DOHH2 (cell line): ENCODE measurements around the gene MUC3A.

Experiments used
- H3F3A ChIP-seq: fragments of 200-600 bp; sonication (generic), shearing (Covaris generic); 2 replicates; pipeline ENCODE4 v1.6.0; 2016; ENCODE audit warnings: antibody characterized with exemption, mild to moderate bottlenecking; ENCODE audit not compliant: control insufficient read depth, insufficient read depth
- H3K27ac ChIP-seq: fragments of 200-600 bp; sonication (generic); 2 replicates; pipeline ENCODE4 v1.5.1; 2014; ENCODE audit warnings: low read depth, mild to moderate bottlenecking, low read length, moderate library complexity
- H3K27me3 ChIP-seq: fragments of 200-600 bp; sonication (generic); 2 replicates; pipeline ENCODE4 v1.6.1; 2014; ENCODE audit warnings: mild to moderate bottlenecking, low read length, mixed read lengths; ENCODE audit not compliant: control insufficient read depth
- H3K36me3 ChIP-seq: fragments of 200-600 bp; sonication (generic); 2 replicates; pipeline ENCODE4 v1.6.1; 2014; ENCODE audit warnings: mild to moderate bottlenecking, low read length, moderate library complexity, mixed read lengths; ENCODE audit not compliant: control insufficient read depth
- H3K4me1 ChIP-seq: fragments of 200-600 bp; sonication (generic); 2 replicates; pipeline ENCODE4 v1.6.1; 2014; ENCODE audit warnings: mild to moderate bottlenecking, low read length, mixed read lengths; ENCODE audit not compliant: control insufficient read depth
- H3K4me2 ChIP-seq: fragments of 200-600 bp; sonication (generic); 2 replicates; pipeline ENCODE4 v1.6.0; 2014; ENCODE audit warnings: mild to moderate bottlenecking, low read length, moderate library complexity
- H3K4me3 ChIP-seq: fragments of 200-600 bp; sonication (generic); 2 replicates; pipeline ENCODE4 v1.5.1; 2014; ENCODE audit warnings: mild to moderate bottlenecking, low read length, mixed read lengths
- H3K79me2 ChIP-seq: fragments of 200-600 bp; sonication (generic); 2 replicates; pipeline ENCODE4 v1.6.1; 2014; ENCODE audit warnings: mild to moderate bottlenecking, low read length, mixed read lengths; ENCODE audit not compliant: control insufficient read depth
- H3K9me2 ChIP-seq: fragments of 200-600 bp; sonication (generic); replicated peaks from 2 replicates; pipeline ENCODE4 v1.6.1; 2014; ENCODE audit warnings: mild to moderate bottlenecking, low read length, mixed read lengths; ENCODE audit not compliant: control insufficient read depth
- H3K9me3 ChIP-seq: fragments of 200-600 bp; sonication (generic); 2 replicates; pipeline ENCODE4 v1.6.1; 2014; ENCODE audit warnings: antibody characterized with exemption, low read length, mixed read lengths; ENCODE audit not compliant: control insufficient read depth, insufficient read depth
- H4K20me1 ChIP-seq: fragments of 200-600 bp; sonication (generic); 2 replicates; pipeline ENCODE4 v1.6.0; 2014; ENCODE audit warnings: low read depth, mild to moderate bottlenecking, antibody characterized with exemption, low read length, moderate library complexity; ENCODE audit not compliant: control insufficient read depth, insufficient read depth
- CTCF ChIP-seq: fragments of 200-600 bp; sonication (generic); IDR thresholded peaks from one replicate; pipeline ENCODE4 v1.5.1; 2014; ENCODE audit warnings: antibody characterized with exemption, mild to moderate bottlenecking, low read depth, low read length; ENCODE audit not compliant: poor library complexity, severe bottlenecking
- EZH2phosphoT487 ChIP-seq: fragments of 200-600 bp; sonication (generic); IDR thresholded peaks from 2 replicates; pipeline ENCODE4 v1.6.1; 2017; ENCODE audit warnings: borderline replicate concordance, mild to moderate bottlenecking, antibody characterized with exemption, low read length, moderate library complexity, mixed read lengths

Gene MUC3A

GRCh38 chr7:100965723-100966541 is 16.6 kb downstream of the MUC3A start:
- no peaks in the 10 kb centered on the region for H3F3A ChIP-seq
- no peaks in the 10 kb centered on the region for H3K4me1 ChIP-seq
- no peaks in the 10 kb centered on the region for H3K36me3 ChIP-seq
- H3K79me2 ChIP-seq = no peaks in the 10 kb centered on the region
- H3K27me3 ChIP-seq = peaks cover 19% of the 10 kb centered on the region
- TF ChIP-seq EZH2phosphoT487 = no peak
- TF ChIP-seq CTCF = peak; percentile 70
- no peaks in the 10 kb centered on the region for H3K9me2 ChIP-seq
- no peaks in the 10 kb centered on the region for H3K9me3 ChIP-seq
- peak overlapping the region; percentile 18; the same call in 1 of the 2 replicates for H3K4me2 ChIP-seq
- H4K20me1 ChIP-seq = no peaks in the 10 kb centered on the region
- no peak overlapping the region for H3K4me3 ChIP-seq
- no peak overlapping the region for H3K27ac ChIP-seq

GRCh38 chr7:100966542-100967291 is 17.4 kb downstream of the MUC3A start:
- Histone ChIP-seq H3K9me3 (no peaks in the 10 kb centered on the region), H3K27ac (no peak overlapping the region), H3K27me3 (peaks cover 19% of the 10 kb centered on the region), H3F3A (no peaks in the 10 kb centered on the region), H4K20me1 (no peaks in the 10 kb centered on the region), H3K9me2 (no peaks in the 10 kb centered on the region), H3K4me2 (no peak overlapping the region), H3K79me2 (no peaks in the 10 kb centered on the region), H3K36me3 (no peaks in the 10 kb centered on the region), H3K4me1 (no peaks in the 10 kb centered on the region), H3K4me3 (no peak overlapping the region)
- TF ChIP-seq EZH2phosphoT487 = no peak
- TF ChIP-seq CTCF = no peak

- H3K9me3 ChIP-seq = no peaks in the 10 kb centered on the region
- H3K4me1 ChIP-seq = no peaks in the 10 kb centered on the region
- H3K36me3 ChIP-seq = no peaks in the 10 kb centered on the region
- no peak overlapping the region for H3K4me3 ChIP-seq
- TF ChIP-seq CTCF = no peak
- TF ChIP-seq EZH2phosphoT487 = no peak
- no peak overlapping the region for H3K4me2 ChIP-seq
- no peaks in the 10 kb centered on the region for H3K79me2 ChIP-seq
- H3K9me2 ChIP-seq = no peaks in the 10 kb centered on the region
- no peaks in the 10 kb centered on the region for H3F3A ChIP-seq
- H3K27me3 ChIP-seq = peaks cover 24% of the 10 kb centered on the region
- H4K20me1 ChIP-seq = no peaks in the 10 kb centered on the region
- H3K27ac ChIP-seq = no peak overlapping the region
Observed at GRCh38 chr7:100967292-100967863, 18.0 kb downstream of the MUC3A start.
